HepG2 (cell line): ENCODE results near the gene MYL12B. TPM values are rescaled to one million over a fixed set of nuclear protein-coding genes. Genes with fewer than 3 reads are reported as not detected.

Experiments
- ATAC-seq: fragments of 200-7000 bp; cut with Tn5 transposase; 3 replicates; pipeline ENCODE4 v1.9.1; 2020; ENCODE audit warnings: mild to moderate bottlenecking, moderate library complexity
- BruUV-seq: library from RNA; stranded (reverse); fragments of 400-500 nt; replicated peaks from 2 replicates; lab custom pipeline; 2021; lab: Mats Ljungman, UMichigan
- CTCF ChIA-PET: fragments of 300-600 bp; formaldehyde crosslinking; extraction: SDS; loops from one replicate; lab custom pipeline; 2021; ENCODE audit warnings: low total read pairs, inconsistent platforms, low intra/inter-chr PET ratio; lab: Yijun Ruan, JAX
- POLR2A ChIA-PET: fragments of 350-600 bp; sonication (Branson Sonifier 250); formaldehyde crosslinking; loops from one replicate; lab custom pipeline; 2020; ENCODE audit warnings: antibody characterized with exemption, inconsistent platforms; lab: Yijun Ruan, JAX
- DNase-seq: peaks from one replicate; pipeline ENCODE4 v3.0.0-alpha.2; 2015; ENCODE audit warnings: low spot score
- FAIRE-seq: peaks from 3 replicates; lab custom pipeline; 2011; peaks lifted over from hg19 to GRCh38; lab: Jason Lieb, UNC
- H2AFZ ChIP-seq: one replicate; pipeline ENCODE4 v1.6.1; 2011; ENCODE audit warnings: low read length, inconsistent platforms
- H3K27ac ChIP-seq: fragments of 300-600 bp; 3 replicates; pipeline ENCODE4 v1.8.0; 2011; ENCODE audit warnings: mixed run types, mild to moderate bottlenecking, mixed read lengths, low read length, inconsistent platforms; ENCODE audit not compliant: insufficient read depth; ENCODE audit errors: extremely low read length
- H3K27me3 ChIP-seq, 2 experiments: fragments of 200-600 bp in 1 of 2; 2 replicates in 1 of 2; 3 replicates in 1 of 2; pipeline versions ENCODE4 v1.6.0 to v1.8.0; 2011; ENCODE audit warnings: low read length in 2 of 2, mild to moderate bottlenecking in 2 of 2, moderate library complexity in 2 of 2, inconsistent platforms in 1 of 2; ENCODE audit not compliant: insufficient read depth in 2 of 2, control insufficient read depth in 1 of 2
- H3K36me3 ChIP-seq, 2 experiments: fragments of 200-600 bp in 1 of 2; replicated peaks in 1 of 2; 2 replicates in 1 of 2; 3 replicates in 1 of 2; pipeline versions ENCODE4 v1.5.1 to v1.8.0; 2011; ENCODE audit warnings: low read length in 2 of 2, inconsistent platforms in 1 of 2; ENCODE audit not compliant: insufficient read depth in 2 of 2, control insufficient read depth in 1 of 2
- H3K4me1 ChIP-seq: 2 replicates; pipeline ENCODE4 v1.5.1; 2012; ENCODE audit warnings: low read length, inconsistent platforms; ENCODE audit not compliant: insufficient read depth
- H3K4me2 ChIP-seq: 2 replicates; pipeline ENCODE4 v1.6.0; 2011; ENCODE audit warnings: low read depth, low read length, inconsistent platforms
- H3K4me3 ChIP-seq, 3 experiments: fragments of 200-600 bp in 1 of 3; sonication (generic), shearing (Covaris generic) in 1 of 3; replicated peaks in 1 of 3; 2 replicates each; pipeline ENCODE4 v1.5.1; 2011 to 2016; ENCODE audit warnings: low read length in 3 of 3, inconsistent platforms in 2 of 3, low read depth in 2 of 3, mild to moderate bottlenecking in 2 of 3, control low read depth in 1 of 3, mixed read lengths in 1 of 3; ENCODE audit not compliant: insufficient read depth in 1 of 3
- H3K79me2 ChIP-seq: one replicate; pipeline ENCODE4 v1.6.1; 2011; ENCODE audit warnings: low read length, inconsistent platforms; ENCODE audit not compliant: insufficient read depth
- H3K9ac ChIP-seq: 2 replicates; pipeline ENCODE4 v1.6.0; 2011; ENCODE audit warnings: mild to moderate bottlenecking, low read depth, low read length, inconsistent platforms; ENCODE audit not compliant: insufficient read depth
- H3K9me3 ChIP-seq: 2 replicates; pipeline ENCODE4 v1.5.1; 2012; ENCODE audit warnings: mild to moderate bottlenecking, low read length
- H4K20me1 ChIP-seq: 2 replicates; pipeline ENCODE4 v1.6.0; 2011; ENCODE audit warnings: inconsistent platforms, mild to moderate bottlenecking, low read length, moderate library complexity; ENCODE audit not compliant: insufficient read depth
- BHLHE40 ChIP-seq: IDR thresholded peaks from 2 replicates; pipeline ENCODE4 v1.6.1; 2011; ENCODE audit warnings: low read length, improper control_type of control experiment
- CERS6 ChIP-seq: sonication (generic); formaldehyde crosslinking; IDR thresholded peaks from 2 replicates; pipeline ENCODE4 v1.5.0; 2020; ENCODE audit warnings: missing genetic modification reagents
- CREB1 ChIP-seq, 2 experiments: fragments of 450-650 bp in 1 of 2; IDR thresholded peaks; 2 replicates each; pipeline ENCODE4 v1.6.1; 2016 to 2017; ENCODE audit warnings: control low read depth in 1 of 2, mild to moderate bottlenecking in 1 of 2, missing compliant biosample characterization in 1 of 2, missing genetic modification characterization in 1 of 2
- EHMT2 ChIP-seq: fragments of 200-600 bp; sonication (generic); IDR thresholded peaks from 2 replicates; pipeline ENCODE4 v1.7.0; 2017; ENCODE audit warnings: antibody characterized with exemption, low read depth, low read length, borderline replicate concordance
- FOSL2 ChIP-seq: sonication (generic); formaldehyde crosslinking; IDR thresholded peaks from 2 replicates; pipeline ENCODE4 v1.4.0; 2020; ENCODE audit warnings: missing genetic modification reagents
- GLI4 ChIP-seq: sonication (generic); formaldehyde crosslinking; IDR thresholded peaks from 2 replicates; pipeline ENCODE4 v1.5.1; 2020; ENCODE audit warnings: missing genetic modification reagents, mild to moderate bottlenecking, moderate library complexity, borderline replicate concordance
- POLR2G ChIP-seq: fragments of 200-400 bp; formaldehyde crosslinking; IDR thresholded peaks from 2 replicates; pipeline ENCODE4 v1.6.1; 2018; ENCODE audit warnings: mild to moderate bottlenecking, low read depth, low read length, moderate library complexity
- REST ChIP-seq, 2 experiments: IDR thresholded peaks; 2 replicates each; pipeline ENCODE4 v1.6.1; 2011 to 2012; ENCODE audit warnings: low read length in 2 of 2, borderline replicate concordance in 1 of 2, low read depth in 1 of 2, mild to moderate bottlenecking in 1 of 2, moderate library complexity in 1 of 2
- SRY ChIP-seq: sonication (generic); formaldehyde crosslinking; IDR thresholded peaks from 2 replicates; pipeline ENCODE4 v1.8.0; 2022; ENCODE audit warnings: mild to moderate bottlenecking, missing genetic modification reagents
- SSRP1 ChIP-seq: IDR thresholded peaks from 2 replicates; pipeline ENCODE4 v1.6.1; 2016; ENCODE audit warnings: control low read depth
- YEATS4 ChIP-seq: sonication (generic); formaldehyde crosslinking; IDR thresholded peaks from 2 replicates; pipeline ENCODE4 v1.4.0; 2020; ENCODE audit warnings: missing genetic modification reagents, borderline replicate concordance
- ZBTB1 ChIP-seq: sonication (generic); formaldehyde crosslinking; IDR thresholded peaks from 2 replicates; pipeline ENCODE4 v1.4.0; 2020; ENCODE audit warnings: missing genetic modification reagents, borderline replicate concordance
- ZBTB42 ChIP-seq: sonication (generic); formaldehyde crosslinking; IDR thresholded peaks from 2 replicates; pipeline ENCODE4 v1.5.0; 2020; ENCODE audit warnings: mild to moderate bottlenecking, missing genetic modification reagents
- ZFP36L2 ChIP-seq: sonication (generic); formaldehyde crosslinking; IDR thresholded peaks from 2 replicates; pipeline ENCODE4 v1.4.0; 2020; ENCODE audit warnings: missing genetic modification reagents
- ZNF205 ChIP-seq: IDR thresholded peaks from 2 replicates; pipeline ENCODE4 v1.6.1; 2018; ENCODE audit warnings: missing biosample characterization, missing genetic modification reagents
- ZNF3 ChIP-seq: IDR thresholded peaks from 2 replicates; pipeline ENCODE4 v1.7.0; 2017; ENCODE audit warnings: inconsistent platforms
- ZNF343 ChIP-seq: sonication (generic); formaldehyde crosslinking; IDR thresholded peaks from 2 replicates; pipeline ENCODE4 v1.4.0; 2020; ENCODE audit warnings: mild to moderate bottlenecking, missing genetic modification reagents
- ZNF552 ChIP-seq: sonication (generic); formaldehyde crosslinking; IDR thresholded peaks from 2 replicates; pipeline ENCODE4 v1.9.0; 2022; ENCODE audit warnings: missing genetic modification reagents, mild to moderate bottlenecking, borderline replicate concordance
- ZNF879 ChIP-seq: sonication (generic); formaldehyde crosslinking; IDR thresholded peaks from 2 replicates; pipeline ENCODE4 v1.8.1; 2023; ENCODE audit warnings: missing genetic modification reagents
- whole genome bisulfite sequencing: methylation state at CpG from one replicate; pipeline ENCODE4 v1.1.6; 2017; ENCODE audit warnings: low lambda C conversion rate; 5-methylcytosine and 5-hydroxymethylcytosine counted together
- in situ Hi-C: cut with HindIII; loops from 2 replicates; pipeline ENCODE4 v1.10.0; 2017; ENCODE audit warnings: low pct_unique_long_range_greater_than_20kb; ENCODE audit not compliant: extremely low pct_ligation_motif_present
- intact Hi-C: fragments of 100-400 bp; cut with micrococcal nuclease; formaldehyde crosslinking; loops from one replicate; pipeline ENCODE4 v1.10.0; 2022; ENCODE audit not compliant: unreplicated experiment
- polyA plus RNA-seq, 8 experiments: library from polyadenylated mRNA; depleted of rRNA in 3 of 8; stranded (reverse) in 7 of 8; unstranded in 1 of 8; fragments of >200 nt; fragmentation: Illumina TruSeq in 4 of 8; extraction: Trizol in 4 of 8; gene quantifications; 2 replicates each; pipeline versions ENCODE4 v1.2.1 to v1.2.3, GENCODE V29; 2011 to 2016; ENCODE audit warnings: low read depth in 4 of 8, missing spikeins in 1 of 8, mixed read lengths in 1 of 8; ENCODE audit not compliant: insufficient read depth in 1 of 8
- total RNA-seq, 5 experiments: library from RNA; depleted of rRNA; stranded (reverse); fragments of >200 nt; fragmentation: Illumina TruSeq; extraction: Trizol; gene quantifications; 2 replicates each; pipeline ENCODE4 v1.2.3, GENCODE V29; 2016; ENCODE audit warnings: low read depth in 1 of 5

The MYL12B gene
- total and polyA plus RNA-seq, 2 of the 13 experiments (the other 11 are each of a cell fraction or from before 2014, with no cell fraction given): 265 to 340 TPM

GRCh38 chr18:3233433-3234168 is 28.3 kb upstream of the MYL12B start:
- DNase-seq (peak; percentile 94), ATAC-seq (peak; percentile 93), FAIRE-seq (peak; percentile 49)
- in situ Hi-C loops: no loop called here
- Histone ChIP-seq H3K9me3 (no peaks in the 10 kb centered on the region), H4K20me1 (no peaks in the 10 kb centered on the region), H3K79me2 (no peaks in the 10 kb centered on the region), H3K4me1 (peaks cover 69% of the 10 kb centered on the region), H3K4me2 (peak overlapping the region; percentile 66), H3K4me3 (peak overlapping the region in 2 of 3 experiments; percentile 17 to 36; a peak in 1 of 6 replicates), H3K27me3 (no peaks in the 10 kb centered on the region), H2AFZ (no peak overlapping the region), H3K27ac (peak overlapping the region; percentile 95), H3K36me3 (no peaks in the 10 kb centered on the region), H3K9ac (peak overlapping the region; percentile 71)
- intact Hi-C loops: loop anchor here (1.0 to 2.0 kb wide), 2 partner anchors 15 to 80 kb away; partner anchors contain the start of gene MYOM1
- WGBS: 2% methylated on average over 4 of the region's 4 CpGs
- CTCF ChIA-PET: no interaction called here
- POLR2A ChIA-PET: interaction anchor here (0.7 to 2.8 kb wide), 10 partner anchors 8 to 385 kb away, joined by 3 to 54 read pairs (median 4); partner anchors contain the start of gene MYL12A
- BruUV-seq: no TSS peak
- TF ChIP-seq REST (IDR thresholded peaks at IDR 0.05; ENCODE audit: borderline replicate concordance in 1 of 2, low read depth in 1 of 2, low read length in 2 of 2): peak in 1 of 2 experiments; percentile 79; a peak in 2 of 4 replicates
- peak; percentile 80 for TF ChIP-seq CREB1 (IDR thresholded peaks at IDR 0.05)
- TF ChIP-seq CREB1 (CRISPR knock-in tag; IDR thresholded peaks at IDR 0.05): peak; percentile 82
- TF ChIP-seq YEATS4: peak; percentile 76
- no peak for TF ChIP-seq BHLHE40
- peak; percentile 53; the same call in 1 of the 2 replicates for TF ChIP-seq EHMT2
- no peak; the same call in 1 of the 2 replicates for TF ChIP-seq ZNF552
- TF ChIP-seq ZBTB1 (CRISPR knock-in tag): no peak
- TF ChIP-seq ZFP36L2 (CRISPR knock-in tag): no peak
- TF ChIP-seq ZBTB42 (CRISPR knock-in tag): no peak
- TF ChIP-seq ZNF205: no peak
- TF ChIP-seq GLI4 (CRISPR knock-in tag): no peak
- TF ChIP-seq ZNF3 (CRISPR knock-in tag): no peak
- no peak; the same call in 1 of the 2 replicates for TF ChIP-seq SSRP1 (CRISPR knock-in tag)
- TF ChIP-seq SRY: no peak; the same call in 1 of the 2 replicates
- no peak for TF ChIP-seq POLR2G
- TF ChIP-seq CERS6 (CRISPR knock-in tag): no peak
- no peak for TF ChIP-seq ZNF879 (CRISPR knock-in tag)
- no peak for TF ChIP-seq ZNF343 (CRISPR knock-in tag)
- TF ChIP-seq FOSL2 (CRISPR knock-in tag): peak; percentile 86
